Muscle layer of colon (tissue), 2 donors: ENCODE results near the gene BMP6.

ENCODE experiments used
- H3K27ac ChIP-seq: one replicate; pipeline ENCODE4 v1.7.0; 2013; ENCODE audit warnings: low read depth, mild to moderate bottlenecking, low read length, moderate library complexity
- H3K27me3 ChIP-seq, 2 donors: one replicate each; pipeline ENCODE4 v1.7.0; 2013; ENCODE audit warnings: low read length in 2 of 2, mild to moderate bottlenecking in 2 of 2; ENCODE audit not compliant: insufficient read depth in 2 of 2, control insufficient read depth in 1 of 2
- H3K36me3 ChIP-seq: one replicate; pipeline ENCODE4 v1.7.0; 2013; ENCODE audit warnings: mild to moderate bottlenecking, low read length; ENCODE audit not compliant: insufficient read depth
- H3K4me1 ChIP-seq: one replicate; pipeline ENCODE4 v1.7.0; 2013; ENCODE audit warnings: mild to moderate bottlenecking, low read length; ENCODE audit not compliant: insufficient read depth
- H3K4me3 ChIP-seq, 2 donors: one replicate each; pipeline ENCODE4 v1.7.0; 2013; ENCODE audit warnings: low read length in 2 of 2, low read depth in 1 of 2, mild to moderate bottlenecking in 1 of 2, moderate library complexity in 1 of 2
- H3K9ac ChIP-seq: one replicate; pipeline ENCODE4 v1.7.0; 2013; ENCODE audit warnings: low read length
- H3K9me3 ChIP-seq: one replicate; pipeline ENCODE4 v1.7.0; 2013; ENCODE audit warnings: mild to moderate bottlenecking, low read length
- donor health status: abdominal sarcoma.
- donor health status: Adenocarcinoma of cecum.

BMP6 gene

DNA sequence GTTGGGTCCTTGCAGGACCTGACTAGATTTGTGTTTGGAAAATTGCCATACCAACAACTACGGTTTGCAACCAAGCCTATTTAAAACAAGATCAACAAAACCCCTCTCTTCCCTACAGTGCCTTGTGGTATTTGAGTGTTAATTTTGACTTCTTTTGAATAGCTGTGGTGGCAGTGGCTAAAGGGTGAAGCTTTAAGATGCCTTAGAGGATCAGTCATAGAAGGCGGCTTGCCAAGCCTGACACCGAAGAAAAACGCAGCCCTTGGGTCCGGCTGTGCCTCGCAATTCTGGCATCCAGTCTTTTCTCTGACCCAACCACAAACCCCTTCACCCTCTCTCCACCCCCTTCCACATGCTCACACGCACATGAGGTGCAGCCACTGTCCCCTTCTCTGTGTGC lies 32.6 kb downstream of the BMP6 start:
- no peaks in the 10 kb centered on the region for H3K27me3 ChIP-seq
- no peak overlapping the region for H3K9ac ChIP-seq
- no peak overlapping the region for H3K4me3 ChIP-seq

GRCh38 chr6:7759320-7759719 lies 33.4 kb downstream of the BMP6 start:
- H3K9ac ChIP-seq: no peak overlapping the region
- no peaks in the 10 kb centered on the region for H3K36me3 ChIP-seq
- H3K9me3 ChIP-seq: no peaks in the 10 kb centered on the region
- H3K4me1 ChIP-seq: no peaks in the 10 kb centered on the region
- no peak overlapping the region for H3K4me3 ChIP-seq
- H3K27ac ChIP-seq: no peak overlapping the region
- no peaks in the 10 kb centered on the region for H3K27me3 ChIP-seq

More for the DNA sequence above, 32.6 kb downstream of the BMP6 start:
- H3K27ac ChIP-seq: no peak overlapping the region
- H3K36me3 ChIP-seq: no peaks in the 10 kb centered on the region
- H3K4me1 ChIP-seq: no peaks in the 10 kb centered on the region
- H3K9me3 ChIP-seq: no peaks in the 10 kb centered on the region

GRCh38 chr6:7761051-7761450 lies 35.2 kb downstream of the BMP6 start:
- Histone ChIP-seq H3K36me3 (no peaks in the 10 kb centered on the region), H3K9ac (no peak overlapping the region), H3K27ac (no peak overlapping the region), H3K4me3 (no peak overlapping the region), H3K27me3 (no peaks in the 10 kb centered on the region), H3K9me3 (no peaks in the 10 kb centered on the region), H3K4me1 (no peaks in the 10 kb centered on the region)

DNA sequence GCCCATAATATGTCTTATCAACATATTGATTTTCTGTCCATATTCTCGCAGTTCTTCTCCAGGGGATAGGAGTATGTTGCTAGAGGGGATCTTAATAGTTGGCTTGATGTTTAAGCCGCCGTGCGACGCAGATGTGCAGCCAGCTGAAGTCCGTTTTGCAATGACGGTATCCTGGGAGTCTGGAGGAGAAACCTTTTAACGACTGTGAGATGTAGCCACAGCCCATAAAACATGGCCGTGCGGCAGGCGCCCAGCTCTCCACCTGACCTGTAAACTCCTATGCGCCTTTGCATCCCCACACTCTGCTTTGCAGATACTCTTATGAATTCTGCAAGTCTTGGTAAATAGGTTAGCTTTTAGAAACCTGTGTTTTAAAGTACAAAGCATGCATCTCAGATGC lies 36.9 kb downstream of the BMP6 start:
- no peaks in the 10 kb centered on the region for H3K36me3 ChIP-seq
- H3K9me3 ChIP-seq: no peaks in the 10 kb centered on the region
- no peaks in the 10 kb centered on the region for H3K4me1 ChIP-seq
- no peak overlapping the region for H3K9ac ChIP-seq
- H3K27me3 ChIP-seq: no peaks in the 10 kb centered on the region
- H3K4me3 ChIP-seq: no peak overlapping the region
- no peak overlapping the region for H3K27ac ChIP-seq

GRCh38 chr6:7763881-7764280 lies 38.0 kb downstream of the BMP6 start:
- Histone ChIP-seq H3K4me1 (no peaks in the 10 kb centered on the region), H3K27me3 (no peaks in the 10 kb centered on the region), H3K36me3 (no peaks in the 10 kb centered on the region), H3K9me3 (no peaks in the 10 kb centered on the region), H3K9ac (no peak overlapping the region), H3K27ac (no peak overlapping the region), H3K4me3 (no peak overlapping the region)

DNA sequence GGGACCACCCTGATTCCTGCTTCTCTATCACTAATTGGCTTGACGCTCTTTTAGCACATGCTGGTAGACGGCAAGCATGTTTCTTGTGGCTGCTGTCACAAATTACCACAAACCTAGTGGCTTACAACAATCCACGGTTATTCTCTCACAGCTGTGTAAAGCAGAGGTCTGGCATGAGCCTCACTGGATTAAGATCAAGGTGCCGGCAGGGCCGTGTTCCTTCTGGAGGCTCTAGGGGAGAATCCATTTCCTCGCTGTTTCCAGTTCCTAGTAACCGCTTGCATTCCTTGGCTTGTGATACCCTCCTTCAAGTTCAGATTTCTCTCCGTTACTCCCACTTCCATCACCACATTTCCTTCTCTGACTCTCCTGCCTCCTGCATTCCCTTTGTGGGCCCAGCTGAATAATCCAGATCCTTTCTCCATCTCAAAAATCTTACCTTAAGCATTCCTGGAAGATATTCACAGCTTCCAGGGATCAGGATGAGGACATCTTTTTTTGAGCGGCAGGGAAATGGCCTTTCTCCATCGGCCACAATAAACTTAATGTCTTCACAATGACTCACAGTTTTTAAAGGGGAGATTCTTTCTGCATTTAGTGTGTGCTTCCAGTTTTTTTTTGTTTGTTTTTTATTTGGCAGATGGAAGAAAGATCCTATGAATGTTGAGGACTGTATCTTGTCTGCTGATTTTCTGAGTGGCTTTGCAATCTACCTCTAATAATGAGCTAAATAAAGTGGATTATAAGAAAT lies 39.9 kb downstream of the BMP6 start:
- Histone ChIP-seq H3K27ac (no peak overlapping the region), H3K4me3 (no peak overlapping the region), H3K9me3 (no peaks in the 10 kb centered on the region), H3K9ac (no peak overlapping the region), H3K36me3 (no peaks in the 10 kb centered on the region), H3K27me3 (no peaks in the 10 kb centered on the region), H3K4me1 (no peaks in the 10 kb centered on the region)

- H3K9ac ChIP-seq: no peak overlapping the region
- H3K27me3 ChIP-seq: no peaks in the 10 kb centered on the region
- no peak overlapping the region for H3K27ac ChIP-seq
- no peaks in the 10 kb centered on the region for H3K9me3 ChIP-seq
- no peak overlapping the region for H3K4me3 ChIP-seq
- no peaks in the 10 kb centered on the region for H3K36me3 ChIP-seq
- no peaks in the 10 kb centered on the region for H3K4me1 ChIP-seq
These were observed 43.8 kb downstream of the BMP6 start for GRCh38 chr6:7769702-7770101.

GRCh38 chr6:7770111-7770510 lies 44.2 kb downstream of the BMP6 start:
- no peaks in the 10 kb centered on the region for H3K4me1 ChIP-seq
- no peak overlapping the region for H3K27ac ChIP-seq
- no peaks in the 10 kb centered on the region for H3K9me3 ChIP-seq
- H3K4me3 ChIP-seq: no peak overlapping the region
- no peaks in the 10 kb centered on the region for H3K36me3 ChIP-seq
- H3K27me3 ChIP-seq: no peaks in the 10 kb centered on the region
- H3K9ac ChIP-seq: no peak overlapping the region

- Histone ChIP-seq H3K9ac (no peak overlapping the region), H3K4me3 (no peak overlapping the region), H3K4me1 (no peaks in the 10 kb centered on the region), H3K36me3 (no peaks in the 10 kb centered on the region), H3K27me3 (no peaks in the 10 kb centered on the region), H3K27ac (no peak overlapping the region), H3K9me3 (no peaks in the 10 kb centered on the region)
These were observed 44.7 kb downstream of the BMP6 start for GRCh38 chr6:7770601-7771000.

GRCh38 chr6:7773322-7773721 lies 47.4 kb downstream of the BMP6 start:
- H3K4me1 ChIP-seq: no peaks in the 10 kb centered on the region
- no peak overlapping the region for H3K27ac ChIP-seq
- no peaks in the 10 kb centered on the region for H3K36me3 ChIP-seq
- H3K9me3 ChIP-seq: no peaks in the 10 kb centered on the region
- H3K4me3 ChIP-seq: no peak overlapping the region
- H3K27me3 ChIP-seq: no peaks in the 10 kb centered on the region
- H3K9ac ChIP-seq: no peak overlapping the region

DNA sequence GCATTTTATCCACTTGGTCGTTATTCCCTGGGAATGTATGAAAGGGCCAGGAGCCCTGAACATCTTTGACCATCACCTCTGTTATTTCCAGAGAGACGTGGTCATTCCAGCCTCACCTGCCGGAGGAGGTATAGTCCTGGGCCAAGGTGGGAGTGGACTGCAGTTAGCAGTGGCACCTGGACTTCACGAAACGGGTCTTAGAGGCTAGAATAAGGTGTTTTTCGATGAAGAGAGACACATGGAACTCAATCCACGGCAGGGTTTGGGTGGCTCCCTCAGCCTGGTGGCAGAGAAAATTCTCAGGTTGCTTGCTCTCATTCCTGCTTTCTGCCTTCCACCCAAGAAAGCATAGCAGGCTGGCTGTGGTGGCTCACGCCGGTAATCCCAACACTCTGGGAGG lies 48.0 kb downstream of the BMP6 start:
- H3K27ac ChIP-seq: no peak overlapping the region
- no peaks in the 10 kb centered on the region for H3K9me3 ChIP-seq
- H3K4me1 ChIP-seq: no peaks in the 10 kb centered on the region
- H3K4me3 ChIP-seq: no peak overlapping the region
- no peaks in the 10 kb centered on the region for H3K36me3 ChIP-seq
- no peak overlapping the region for H3K9ac ChIP-seq
- H3K27me3 ChIP-seq: no peaks in the 10 kb centered on the region

DNA sequence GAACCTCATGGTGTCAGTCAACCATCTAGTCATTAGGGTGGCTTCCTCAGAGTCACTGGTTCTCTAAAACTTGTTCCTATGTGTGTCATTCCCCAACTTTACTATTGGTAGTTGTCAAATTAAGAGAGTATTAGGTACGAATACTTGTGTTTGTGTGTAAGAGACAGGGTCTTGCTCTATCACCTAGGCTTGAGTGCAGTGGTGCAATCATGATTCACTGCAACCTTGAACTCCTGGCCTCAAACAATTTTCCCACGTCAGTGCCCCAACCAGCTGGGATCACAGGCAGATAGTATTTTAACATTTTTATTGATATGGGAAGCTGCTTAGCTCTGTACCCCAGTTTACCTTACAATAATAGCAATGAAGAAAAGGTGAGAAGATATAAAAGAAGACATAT lies 50.6 kb downstream of the BMP6 start:
- Histone ChIP-seq H3K27me3 (no peaks in the 10 kb centered on the region), H3K9ac (no peak overlapping the region), H3K4me3 (no peak overlapping the region), H3K9me3 (no peaks in the 10 kb centered on the region), H3K36me3 (no peaks in the 10 kb centered on the region), H3K4me1 (no peaks in the 10 kb centered on the region), H3K27ac (no peak overlapping the region)
